B cell (primary cell): Measurements from ENCODE around the gene SYNE1. TPM values are rescaled to one million over a fixed set of nuclear protein-coding genes. Genes with fewer than 3 reads are reported as not detected.
A peak's percentile ranks its signal among the peaks of the same experiment; 100 is the strongest.

Source experiments
- ATAC-seq: fragments of 200-7000 bp; cut with Tn5 transposase; one replicate; pipeline ENCODE4 v1.10.0; 2021; ENCODE audit warnings: low read depth, mild to moderate bottlenecking, moderate number of reproducible peaks, moderate library complexity
- CTCF ChIA-PET: fragments of 350-600 bp; sonication (Branson Sonifier 250); formaldehyde crosslinking; loops from one replicate; lab custom pipeline; 2021; ENCODE audit warnings: antibody characterized with exemption, inconsistent platforms; lab: Charles Lee
- POLR2A ChIA-PET: fragments of 350-600 bp; sonication (Branson Sonifier 250); formaldehyde crosslinking; loops from one replicate; lab custom pipeline; 2021; ENCODE audit warnings: antibody characterized with exemption; lab: Charles Lee
- DNase-seq: peaks from one replicate; pipeline ENCODE4 v3.0.0; 2013
- H2AFZ ChIP-seq: 2 replicates; pipeline ENCODE4 v1.6.1; 2012; ENCODE audit warnings: mild to moderate bottlenecking, low read depth, low read length; ENCODE audit not compliant: insufficient read depth, poor library complexity, severe bottlenecking
- H3K27ac ChIP-seq, 2 donors: 1 replicate in 1 of 2; 2 replicates in 1 of 2; pipeline ENCODE4 v1.5.1; 2012 to 2013; ENCODE audit warnings: low read length in 2 of 2, mild to moderate bottlenecking in 2 of 2, moderate library complexity in 1 of 2
- H3K27me3 ChIP-seq, 4 experiments: fragments of 200-600 bp in 1 of 4; sonication (generic) in 1 of 4; replicated peaks in 1 of 4; 1 replicate in 2 of 4; 2 replicates in 2 of 4; pipeline versions ENCODE4 v1.6.1 to v1.7.0; 2013 to 2016; ENCODE audit warnings: low read length in 3 of 4, mild to moderate bottlenecking in 2 of 4, mixed read lengths in 1 of 4, moderate library complexity in 1 of 4; ENCODE audit not compliant: insufficient read depth in 4 of 4, control insufficient read depth in 3 of 4; ENCODE audit errors: control extremely low read depth in 1 of 4
- H3K36me3 ChIP-seq, 2 experiments: replicated peaks in 1 of 2; 1 replicate in 1 of 2; 2 replicates in 1 of 2; pipeline versions ENCODE4 v1.6.1 to v1.7.1; 2013; ENCODE audit warnings: low read length in 1 of 2; ENCODE audit not compliant: insufficient read depth in 2 of 2, control insufficient read depth in 1 of 2; ENCODE audit errors: control extremely low read depth in 1 of 2, extremely low read depth in 1 of 2
- H3K4me1 ChIP-seq, 2 donors: fragments of 200-600 bp in 1 of 2; sonication (generic) in 1 of 2; 1 replicate in 1 of 2; 2 replicates in 1 of 2; pipeline versions ENCODE4 v1.5.1 to v1.6.1; 2013 to 2017; ENCODE audit warnings: low read length in 2 of 2; ENCODE audit not compliant: control insufficient read depth in 2 of 2, insufficient read depth in 2 of 2
- H3K4me2 ChIP-seq: replicated peaks from 2 replicates; pipeline ENCODE3; 2012; ENCODE audit warnings: mild to moderate bottlenecking, low read depth, low read length; ENCODE audit not compliant: poor library complexity, severe bottlenecking
- H3K4me3 ChIP-seq, 5 experiments: fragments of 200-600 bp in 1 of 5; sonication (generic) in 1 of 5; 1 replicate in 3 of 5; 2 replicates in 2 of 5; pipeline versions ENCODE4 v1.5.1 to v1.7.0; 2011 to 2016; ENCODE audit warnings: low read length in 4 of 5, mild to moderate bottlenecking in 4 of 5, low read depth in 2 of 5, control low read depth in 1 of 5, moderate library complexity in 1 of 5; ENCODE audit not compliant: insufficient read depth in 1 of 5; ENCODE audit errors: control extremely low read depth in 1 of 5, extremely low read depth in 1 of 5
- H3K79me2 ChIP-seq: fragments of 200-600 bp; sonication (generic); one replicate; pipeline ENCODE4 v1.6.0; 2016; ENCODE audit warnings: low read length; ENCODE audit not compliant: control insufficient read depth, insufficient read depth
- H3K9ac ChIP-seq: fragments of 200-600 bp; sonication (generic); 2 replicates; pipeline ENCODE4 v1.6.1; 2017; ENCODE audit warnings: mild to moderate bottlenecking, low read length, moderate library complexity
- H3K9me3 ChIP-seq, 3 donors: one replicate each; pipeline versions ENCODE4 v1.6.1 to v1.7.1; 2013; ENCODE audit warnings: low read length in 2 of 3; ENCODE audit not compliant: control insufficient read depth in 2 of 3, insufficient read depth in 1 of 3; ENCODE audit errors: control extremely low read depth in 1 of 3
- H4K20me1 ChIP-seq: 2 replicates; pipeline ENCODE4 v1.6.0; 2012; ENCODE audit warnings: mild to moderate bottlenecking, low read length; ENCODE audit not compliant: insufficient read depth, control insufficient read depth, poor library complexity, severe bottlenecking
- H3K27ac Mint-ChIP-seq: one replicate; pipeline ENCODE4 v1.8.0; 2021; ENCODE audit warnings: mixed read lengths
- H3K27me3 Mint-ChIP-seq: one replicate; pipeline ENCODE4 v1.8.0; 2021; ENCODE audit warnings: mixed read lengths
- H3K4me1 Mint-ChIP-seq: one replicate; pipeline ENCODE4 v1.8.0; 2021; ENCODE audit warnings: mixed read lengths
- H3K4me3 Mint-ChIP-seq: one replicate; pipeline ENCODE4 v1.8.0; 2021; ENCODE audit warnings: mixed read lengths
- H3K9me3 Mint-ChIP-seq: one replicate; pipeline ENCODE4 v1.8.0; 2022; ENCODE audit warnings: mixed read lengths; ENCODE audit not compliant: insufficient read depth
- CTCF ChIP-seq: fragments of 200-600 bp; IDR thresholded peaks from one replicate; pipeline ENCODE4 v1.8.0; 2022; ENCODE audit warnings: antibody characterized with exemption, mild to moderate bottlenecking
- EZH2 ChIP-seq: IDR thresholded peaks from 2 replicates; pipeline ENCODE4 v1.6.1; 2012; ENCODE audit warnings: borderline replicate concordance, low read depth, mild to moderate bottlenecking, moderate library complexity, low read length; ENCODE audit not compliant: insufficient read depth, poor library complexity, severe bottlenecking
- WGBS: methylation state at CpG from one replicate; pipeline ENCODE4 v1.1.5; 2013; ENCODE audit warnings: missing lambda C conversion rate; ENCODE audit not compliant: insufficient coverage; 5-methylcytosine and 5-hydroxymethylcytosine counted together
- intact Hi-C: fragments of 100-400 bp; cut with micrococcal nuclease; formaldehyde crosslinking; loops from one replicate; pipeline ENCODE4 v1.10.0; 2022
- polyA plus RNA-seq: library from polyadenylated mRNA; depleted of rRNA; stranded (reverse); fragments of >200 nt; gene quantifications from 2 replicates; pipeline ENCODE4 v1.2.3, GENCODE V29; 2012
- total RNA-seq, 2 donors: library from RNA; stranded (reverse); fragments of 120-200 nt in 1 of 2; gene quantifications; 1 replicate in 1 of 2; 2 replicates in 1 of 2; pipeline versions ENCODE4 v1.2.3 to v1.2.4, GENCODE V29; 2013 to 2022

The SYNE1 gene
- total and polyA plus RNA-seq, 2 donors (not counting 1 experiment from before 2014, with no cell fraction given) = 49.2 to 108 TPM

- Histone ChIP-seq H3K27ac (no peak overlapping the region), H3K4me3 (no peak overlapping the region), H2AFZ (no peak overlapping the region), H3K9ac (no peak overlapping the region), H3K4me2 (no peak overlapping the region), H3K4me1 (peaks cover 4 to 7% of the 10 kb centered on the region in 2 donors), H4K20me1 (no peaks in the 10 kb centered on the region), H3K9me3 (no peaks in the 10 kb centered on the region), H3K79me2 (peaks cover 12% of the 10 kb centered on the region), H3K27me3 (no peaks in the 10 kb centered on the region), H3K36me3 (no peaks in the 10 kb centered on the region)
- WGBS = no CpG with 5 or more reads among the region's 1 CpG
- DNase-seq = no peak
- no peaks in the 10 kb centered on the region for H3K9me3 Mint-ChIP-seq
- H3K27me3 Mint-ChIP-seq = no peaks in the 10 kb centered on the region
- intact Hi-C loops = loop anchor here (10.0 kb wide), 1 partner anchor 121 kb away; no protein-coding TSS in a partner anchor
- ChIA-PET POLR2A (no interaction called here), CTCF (no interaction called here)
- TF ChIP-seq CTCF (no peak), EZH2 (no peak)
- peaks cover 15% of the 10 kb centered on the region for H3K4me1 Mint-ChIP-seq
- ATAC-seq = no peak
- no peak overlapping the region for H3K27ac Mint-ChIP-seq
- H3K4me3 Mint-ChIP-seq = no peak overlapping the region
These were observed 331.5 kb downstream of the SYNE1 start for GRCh38 chr6:152305672-152306071.

- Histone ChIP-seq H3K36me3 (no peaks in the 10 kb centered on the region), H3K4me1 (peaks cover 19 to 28% of the 10 kb centered on the region in 2 donors), H3K27me3 (no peaks in the 10 kb centered on the region), H3K4me3 (peak overlapping the region; percentile 68 to 96 (median 79)), H3K27ac (peak overlapping the region; percentile 80 to 81), H3K9me3 (no peaks in the 10 kb centered on the region), H3K9ac (peak overlapping the region; percentile 79), H2AFZ (peak overlapping the region; percentile 91), H4K20me1 (no peaks in the 10 kb centered on the region), H3K4me2 (peak overlapping the region; percentile 72), H3K79me2 (peaks cover 32% of the 10 kb centered on the region)
- no peaks in the 10 kb centered on the region for H3K27me3 Mint-ChIP-seq
- ChIA-PET POLR2A (interaction anchor here (0.8 to 1.0 kb wide), 3 partner anchors 36 to 912 kb away, joined by 3 to 5 read pairs (median 4); no protein-coding TSS in a partner anchor), CTCF (interaction anchor here (0.7 to 3.1 kb wide), 8 partner anchors 9 to 117 kb away, joined by 3 to 67 read pairs (median 4); no protein-coding TSS in a partner anchor)
- DNase-seq (peak; percentile 92), ATAC-seq (peak; percentile 96)
- H3K4me1 Mint-ChIP-seq = peaks cover 40% of the 10 kb centered on the region
- intact Hi-C loops = loop anchor here (1.0 to 10.0 kb wide), 5 partner anchors 36 to 850 kb away; partner anchors contain the start of genes FBXO5 and RMND1
- H3K4me3 Mint-ChIP-seq = peak overlapping the region; percentile 100
- WGBS = under 1% methylated on average over 43 of the region's 44 CpGs
- H3K9me3 Mint-ChIP-seq = no peaks in the 10 kb centered on the region
- peak overlapping the region; percentile 99 for H3K27ac Mint-ChIP-seq
- no peak for TF ChIP-seq EZH2
- peak; percentile 80 for TF ChIP-seq CTCF
These were observed 335.2 kb downstream of the SYNE1 start for GRCh38 chr6:152301765-152302568.
